Spleen (tissue), 11 donors: ENCODE results near the gene SSBP3. TPM values are rescaled to one million over a fixed set of nuclear protein-coding genes. Genes with fewer than 3 reads are reported as not detected.
A peak's percentile ranks its signal among the peaks of the same experiment; 100 is the strongest.

ENCODE experiments used
- DNase-seq: peaks from one replicate; pipeline ENCODE4 v3.0.0-alpha.2; 2020
- H3K27ac ChIP-seq, 8 donors: fragments of 200-600 bp; sonication (generic) in 7 of 8; 1 replicate in 4 of 8; 2 replicates in 4 of 8; pipeline versions ENCODE4 v1.5.0 to v1.8.0; 2016 to 2021; ENCODE audit warnings: inconsistent platforms in 4 of 8, mild to moderate bottlenecking in 4 of 8, moderate library complexity in 1 of 8
- H3K27me3 ChIP-seq, 7 donors: fragments of 200-600 bp; sonication (generic) in 6 of 7; replicated peaks in 1 of 7; 1 replicate in 4 of 7; 2 replicates in 3 of 7; pipeline versions ENCODE4 v1.5.0 to v1.8.0; 2016 to 2021; ENCODE audit warnings: inconsistent platforms in 3 of 7, mild to moderate bottlenecking in 1 of 7
- H3K36me3 ChIP-seq, 6 donors: fragments of 200-600 bp; sonication (generic) in 5 of 6; 1 replicate in 4 of 6; 2 replicates in 2 of 6; pipeline versions ENCODE4 v1.5.0 to v1.8.0; 2016 to 2021; ENCODE audit warnings: inconsistent platforms in 2 of 6
- H3K4me1 ChIP-seq, 6 donors: fragments of 200-600 bp; sonication (generic) in 5 of 6; 1 replicate in 3 of 6; 2 replicates in 3 of 6; pipeline versions ENCODE4 v1.5.0 to v1.8.0; 2016 to 2021; ENCODE audit warnings: inconsistent platforms in 3 of 6
- H3K4me3 ChIP-seq, 8 donors: fragments of 200-600 bp; sonication (generic) in 7 of 8; 1 replicate in 4 of 8; 2 replicates in 4 of 8; pipeline versions ENCODE4 v1.5.0 to v1.8.0; 2016 to 2021; ENCODE audit warnings: inconsistent platforms in 4 of 8, mild to moderate bottlenecking in 4 of 8, moderate library complexity in 2 of 8
- H3K9me3 ChIP-seq, 8 donors: fragments of 200-600 bp; sonication (generic) in 7 of 8; 1 replicate in 4 of 8; 2 replicates in 4 of 8; pipeline versions ENCODE4 v1.5.0 to v1.8.0; 2016 to 2021; ENCODE audit warnings: inconsistent platforms in 4 of 8
- POLR2A ChIP-seq, 3 donors: fragments of 450-650 bp; IDR thresholded peaks; one replicate each; pipeline ENCODE4 v1.5.1; 2017; ENCODE audit warnings: antibody characterized with exemption in 3 of 3, mild to moderate bottlenecking in 1 of 3
- POLR2AphosphoS5 ChIP-seq, 3 donors: sonication (generic); formaldehyde crosslinking; IDR thresholded peaks; one replicate each; pipeline ENCODE4 v1.5.1; 2017; ENCODE audit warnings: antibody characterized with exemption in 3 of 3
- WGBS, 5 donors: extraction: QIAGEN DNeasy Blood & Tissue Kit in 3 of 5; methylation state at CpG; one replicate each; pipeline versions ENCODE4 v1.1.5 to v1.1.7; 2013 to 2018; 5-methylcytosine and 5-hydroxymethylcytosine counted together
- intact Hi-C: fragments of 100-400 bp; cut with DNase I; formaldehyde crosslinking; loops from one replicate; pipeline ENCODE4 v1.15.0; 2023; ENCODE audit warnings: low total_unique reads
- polyA plus RNA-seq, 3 donors: library from polyadenylated mRNA; stranded (reverse); fragments of 200-250 nt; gene quantifications; one replicate each; pipeline ENCODE4 v1.2.1, GENCODE V29; 2013
- total RNA-seq, 7 donors: library from RNA; depleted of rRNA in 3 of 7; stranded (reverse); fragments of >200 nt in 3 of 7; fragmentation: NEBNext Ultra II Directional in 4 of 7; extraction: Animal tissue kit (Norgen Biotek cat#: 25700) in 4 of 7; gene quantifications; one replicate each; pipeline versions ENCODE4 v1.1.0 to v1.2.1, GENCODE V29; 2016 to 2021
- TF ChIP-seq, protein P1 (sequence below), 11 experiments: fragments of 200-600 bp in 7 of 11; fragments of 450-650 bp in 4 of 11; sonication (generic) in 4 of 11; IDR thresholded peaks in 8 of 11; conservative IDR thresholded peaks in 3 of 11; 1 replicate in 7 of 11; 2 replicates in 4 of 11; pipeline versions ENCODE4 v1.4.0 to v1.8.0; 2016 to 2021; ENCODE audit warnings: antibody characterized with exemption in 11 of 11, inconsistent platforms in 4 of 11, mild to moderate bottlenecking in 1 of 11
- donor health status: healthy with polysubstance abuse.
- donor health status: DM: no; HTN: no; CAD: no; lungs with moderate emphysema.
- donor health status: DM: no; HTN: no; CAD: no.
- donor health status: Bipolar disorder and iron deficiency.
- donor health status: healthy.
- donor health status: DM: no; HTN: no; CAD: no.
- donor health status: DM: yes; HTN: yes; CAD: no.

Gene SSBP3
- total and polyA plus RNA-seq, 10 donors, result 14.4 to 73.5 (median 26.3) TPM

GRCh38 chr1:54397090-54397591, 9.1 kb downstream of the SSBP3 start:
- DNase-seq, result peak; percentile 69
- 61 to 76% (median 66%) methylated on average over 5 of the region's 5 CpGs for WGBS, 5 donors
- Histone ChIP-seq H3K4me3 (no peak overlapping the region), H3K9me3 (no peaks in the 10 kb centered on the region), H3K27me3 (no peaks in the 10 kb centered on the region), H3K27ac (peak overlapping the region in 4 of 8 donors; percentile 27 to 53 (median 42)), H3K36me3 (peaks cover 0 to 91% (median 33%) of the 10 kb centered on the region in 6 donors), H3K4me1 (peaks cover 4 to 74% (median 39%) of the 10 kb centered on the region in 6 donors)
- TF ChIP-seq POLR2A (IDR thresholded peaks at IDR 0.05) (no peak), POLR2AphosphoS5 (IDR thresholded peaks at IDR 0.05) (peak in 2 of 3 donors; percentile 35 to 62)
- intact Hi-C loops, result loop anchor here (10.0 kb wide), 1 partner anchor 82 kb away; no protein-coding TSS in a partner anchor

- no peak overlapping the region for H3K4me3 ChIP-seq
- TF ChIP-seq, protein P1, sequence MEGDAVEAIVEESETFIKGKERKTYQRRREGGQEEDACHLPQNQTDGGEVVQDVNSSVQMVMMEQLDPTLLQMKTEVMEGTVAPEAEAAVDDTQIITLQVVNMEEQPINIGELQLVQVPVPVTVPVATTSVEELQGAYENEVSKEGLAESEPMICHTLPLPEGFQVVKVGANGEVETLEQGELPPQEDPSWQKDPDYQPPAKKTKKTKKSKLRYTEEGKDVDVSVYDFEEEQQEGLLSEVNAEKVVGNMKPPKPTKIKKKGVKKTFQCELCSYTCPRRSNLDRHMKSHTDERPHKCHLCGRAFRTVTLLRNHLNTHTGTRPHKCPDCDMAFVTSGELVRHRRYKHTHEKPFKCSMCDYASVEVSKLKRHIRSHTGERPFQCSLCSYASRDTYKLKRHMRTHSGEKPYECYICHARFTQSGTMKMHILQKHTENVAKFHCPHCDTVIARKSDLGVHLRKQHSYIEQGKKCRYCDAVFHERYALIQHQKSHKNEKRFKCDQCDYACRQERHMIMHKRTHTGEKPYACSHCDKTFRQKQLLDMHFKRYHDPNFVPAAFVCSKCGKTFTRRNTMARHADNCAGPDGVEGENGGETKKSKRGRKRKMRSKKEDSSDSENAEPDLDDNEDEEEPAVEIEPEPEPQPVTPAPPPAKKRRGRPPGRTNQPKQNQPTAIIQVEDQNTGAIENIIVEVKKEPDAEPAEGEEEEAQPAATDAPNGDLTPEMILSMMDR (IDR thresholded peaks at IDR 0.05 in 8 of 11, conservative IDR thresholded peaks at IDR 0.05 in 3 of 11), result no peak
- TF ChIP-seq POLR2AphosphoS5 (IDR thresholded peaks at IDR 0.05) (no peak), POLR2A (IDR thresholded peaks at IDR 0.05) (no peak)
- DNase-seq, result no peak
- intact Hi-C loops, result loop anchor here (10.0 kb wide), 1 partner anchor 82 kb away; no protein-coding TSS in a partner anchor
- 64 to 80% (median 69%) methylated on average over 8 of the region's 8 CpGs for WGBS, 5 donors
- no peaks in the 10 kb centered on the region for H3K27me3 ChIP-seq
- H3K4me1 ChIP-seq, result peaks cover 4 to 74% (median 43%) of the 10 kb centered on the region in 6 donors
- H3K9me3 ChIP-seq, result no peaks in the 10 kb centered on the region
- peak overlapping the region in 4 of 8 donors; percentile 27 to 53 (median 42) for H3K27ac ChIP-seq
- peaks cover 0 to 91% (median 33%) of the 10 kb centered on the region in 6 donors for H3K36me3 ChIP-seq
Observed at GRCh38 chr1:54396261-54396933, 9.8 kb downstream of the SSBP3 start.

GRCh38 chr1:54395281-54395934, 10.8 kb downstream of the SSBP3 start:
- Histone ChIP-seq H3K36me3 (peaks cover 0 to 91% (median 32%) of the 10 kb centered on the region in 6 donors), H3K27me3 (no peaks in the 10 kb centered on the region), H3K27ac (peak overlapping the region in 1 of 8 donors; percentile 19), H3K4me3 (no peak overlapping the region), H3K9me3 (no peaks in the 10 kb centered on the region), H3K4me1 (peaks cover 8 to 75% (median 43%) of the 10 kb centered on the region in 6 donors)
- intact Hi-C loops, result loop anchor here (10.0 kb wide), 1 partner anchor 81 kb away; no protein-coding TSS in a partner anchor
- no peak for TF ChIP-seq POLR2A (IDR thresholded peaks at IDR 0.05)
- TF ChIP-seq, protein P1 (IDR thresholded peaks at IDR 0.05 in 8 of 11, conservative IDR thresholded peaks at IDR 0.05 in 3 of 11), result no peak
- TF ChIP-seq POLR2AphosphoS5 (IDR thresholded peaks at IDR 0.05), result no peak
- no peak for DNase-seq
- WGBS, 5 donors, result 88 to 93% (median 92%) methylated on average over 11 of the region's 11 CpGs

GRCh38 chr1:54394104-54394503, 12.1 kb downstream of the SSBP3 start:
- 87 to 98% (median 93%) methylated on average over 4 of the region's 4 CpGs for whole genome bisulfite sequencing, 5 donors
- Histone ChIP-seq H3K36me3 (peaks cover 0 to 83% (median 21%) of the 10 kb centered on the region in 6 donors), H3K27me3 (no peaks in the 10 kb centered on the region), H3K9me3 (no peaks in the 10 kb centered on the region), H3K4me3 (no peak overlapping the region), H3K27ac (no peak overlapping the region), H3K4me1 (peaks cover 8 to 80% (median 46%) of the 10 kb centered on the region in 6 donors)
- DNase-seq, result no peak
- TF ChIP-seq, protein P1 (IDR thresholded peaks at IDR 0.05 in 8 of 11, conservative IDR thresholded peaks at IDR 0.05 in 3 of 11), result no peak
- TF ChIP-seq POLR2A (IDR thresholded peaks at IDR 0.05), result no peak
- no peak for TF ChIP-seq POLR2AphosphoS5 (IDR thresholded peaks at IDR 0.05)
- intact Hi-C loops, result loop anchor here (10.0 kb wide), 1 partner anchor 79 kb away; no protein-coding TSS in a partner anchor
